Liver (tissue), 9 donors: Measurements from ENCODE around the gene CDKN2C. TPM values are rescaled to one million over a fixed set of nuclear protein-coding genes. Genes with fewer than 3 reads are reported as not detected.
"Not testable (repeated sequence)": the region's sequence is repeated elsewhere in the genome, so short reads cannot be mapped to it uniquely, and the experiment has no call there.

Experiments used
- DNase-seq: peaks from one replicate; pipeline ENCODE4 v3.0.0-alpha.2; 2017; ENCODE audit warnings: low spot score
- H3K27ac ChIP-seq, 2 donors: one replicate each; pipeline ENCODE4 v1.7.0; 2013; ENCODE audit warnings: inconsistent platforms in 2 of 2, low read length in 2 of 2, control low read depth in 1 of 2, low read depth in 1 of 2, mild to moderate bottlenecking in 1 of 2
- H3K27me3 ChIP-seq, 4 donors: one replicate each; pipeline versions ENCODE4 v1.6.1 to v1.7.0; 2013; ENCODE audit warnings: low read length in 3 of 4, inconsistent platforms in 1 of 4, mild to moderate bottlenecking in 1 of 4, moderate library complexity in 1 of 4; ENCODE audit not compliant: control insufficient read depth in 4 of 4, insufficient read depth in 4 of 4
- H3K36me3 ChIP-seq, 4 donors: one replicate each; pipeline versions ENCODE4 v1.6.1 to v1.7.0; 2013; ENCODE audit warnings: low read length in 3 of 4, mild to moderate bottlenecking in 3 of 4, low read depth in 1 of 4, moderate library complexity in 1 of 4; ENCODE audit not compliant: control insufficient read depth in 4 of 4, insufficient read depth in 3 of 4
- H3K4me1 ChIP-seq, 4 donors: one replicate each; pipeline versions ENCODE4 v1.6.1 to v1.7.0; 2013; ENCODE audit warnings: low read length in 3 of 4, mild to moderate bottlenecking in 3 of 4, moderate library complexity in 1 of 4; ENCODE audit not compliant: control insufficient read depth in 4 of 4, insufficient read depth in 4 of 4
- H3K4me3 ChIP-seq, 3 donors: one replicate each; pipeline versions ENCODE4 v1.6.1 to v1.7.0; 2013; ENCODE audit warnings: low read length in 3 of 3, control low read depth in 1 of 3, low read depth in 1 of 3, mild to moderate bottlenecking in 1 of 3
- H3K9ac ChIP-seq, 2 donors: one replicate each; pipeline ENCODE4 v1.7.0; 2013; ENCODE audit warnings: low read length in 2 of 2, mild to moderate bottlenecking in 2 of 2, moderate library complexity in 2 of 2, control low read depth in 1 of 2, low read depth in 1 of 2
- H3K9me3 ChIP-seq, 4 donors: one replicate each; pipeline versions ENCODE4 v1.6.1 to v1.7.0; 2013; ENCODE audit warnings: low read length in 3 of 4; ENCODE audit not compliant: control insufficient read depth in 4 of 4
- EGR1 ChIP-seq, 2 donors: IDR thresholded peaks; 2 replicates each; pipeline ENCODE4 v1.6.1; 2016 to 2018; ENCODE audit warnings: antibody characterized with exemption in 2 of 2, low read depth in 2 of 2
- FOXA1 ChIP-seq: IDR thresholded peaks from 2 replicates; pipeline ENCODE4 v1.6.1; 2016; ENCODE audit warnings: antibody characterized with exemption
- FOXA2 ChIP-seq: IDR thresholded peaks from 2 replicates; pipeline ENCODE4 v1.6.1; 2016; ENCODE audit warnings: antibody characterized with exemption
- GABPA ChIP-seq, 2 donors: IDR thresholded peaks in 1 of 2; conservative IDR thresholded peaks in 1 of 2; 2 replicates each; pipeline ENCODE4 v1.6.1; 2016; ENCODE audit warnings: antibody characterized with exemption in 2 of 2, mild to moderate bottlenecking in 1 of 2, moderate library complexity in 1 of 2
- HNF4A ChIP-seq, 2 donors: conservative IDR thresholded peaks; 2 replicates each; pipeline ENCODE4 v1.6.1; 2016; ENCODE audit warnings: antibody characterized with exemption in 2 of 2, mild to moderate bottlenecking in 2 of 2
- HNF4G ChIP-seq: IDR thresholded peaks from 2 replicates; pipeline ENCODE4 v1.6.1; 2016; ENCODE audit warnings: antibody characterized with exemption
- JUND ChIP-seq, 2 donors: IDR thresholded peaks; 2 replicates each; pipeline ENCODE4 v1.6.1; 2016; ENCODE audit warnings: antibody characterized with exemption in 2 of 2
- NR2F2 ChIP-seq: IDR thresholded peaks from 2 replicates; pipeline ENCODE4 v1.6.1; 2016; ENCODE audit warnings: antibody characterized with exemption
- RAD21 ChIP-seq, 2 donors: IDR thresholded peaks; 2 replicates each; pipeline ENCODE4 v1.6.1; 2016; ENCODE audit warnings: antibody characterized with exemption in 2 of 2, mild to moderate bottlenecking in 2 of 2
- RXRA ChIP-seq, 2 donors: IDR thresholded peaks; 2 replicates each; pipeline ENCODE4 v1.6.1; 2017 to 2018; ENCODE audit warnings: antibody characterized with exemption in 2 of 2, mild to moderate bottlenecking in 1 of 2
- SP1 ChIP-seq: IDR thresholded peaks from 2 replicates; pipeline ENCODE4 v1.6.1; 2018; ENCODE audit warnings: antibody characterized with exemption, mild to moderate bottlenecking
- TAF1 ChIP-seq: conservative IDR thresholded peaks from 2 replicates; pipeline ENCODE4 v1.6.1; 2016; ENCODE audit warnings: antibody characterized with exemption, mild to moderate bottlenecking
- YY1 ChIP-seq: IDR thresholded peaks from 2 replicates; pipeline ENCODE4 v1.6.1; 2016; ENCODE audit warnings: antibody characterized with exemption, mild to moderate bottlenecking
- WGBS: extraction: QIAGEN DNeasy Blood & Tissue Kit; methylation state at CpG from one replicate; pipeline ENCODE4 v1.1.7; 2013; 5-methylcytosine and 5-hydroxymethylcytosine counted together
- polyA plus RNA-seq, 2 donors: library from polyadenylated mRNA; stranded (reverse) in 1 of 2; unstranded in 1 of 2; fragments of 200-250 nt in 1 of 2; fragments of >200 nt in 1 of 2; fragmentation: Nextera tagmentation in 1 of 2; extraction: Ambion mirVana in 1 of 2; gene quantifications; one replicate each; pipeline versions ENCODE4 v1.2.1 to v1.2.3, GENCODE V29; 2013 to 2015
- total RNA-seq, 2 donors: library from RNA; depleted of rRNA; stranded (reverse); fragments of >200 nt; gene quantifications; one replicate each; pipeline ENCODE4 v1.2.3, GENCODE V29; 2014
- TF ChIP-seq, protein P1 (sequence below): IDR thresholded peaks from 2 replicates; pipeline ENCODE4 v1.6.1; 2016; ENCODE audit warnings: antibody characterized with exemption
- TF ChIP-seq, protein P2 (sequence below): IDR thresholded peaks from 2 replicates; pipeline ENCODE4 v1.6.1; 2016; ENCODE audit warnings: antibody characterized with exemption
- TF ChIP-seq, protein P3 (sequence below): IDR thresholded peaks from 2 replicates; pipeline ENCODE4 v1.6.1; 2016; ENCODE audit warnings: antibody characterized with exemption
- TF ChIP-seq, protein P4 (sequence below): fragments of 150-350 bp; IDR thresholded peaks from 2 replicates; pipeline ENCODE4 v1.5.1; 2017; ENCODE audit warnings: improper control_type of control experiment, low read depth, low read length; ENCODE audit not compliant: missing input control
- TF ChIP-seq, protein P5 (sequence below): IDR thresholded peaks from 2 replicates; pipeline ENCODE4 v1.6.1; 2016; ENCODE audit warnings: antibody characterized with exemption, mild to moderate bottlenecking
- donor health status: healthy.
- donor health status: healthy.
- donor health status: healthy.
- donor health status: healthy.
- donor health status: healthy.

The CDKN2C gene
- total and polyA plus RNA-seq, 4 donors = 1.9 to 27.4 (median 4.2) TPM

DNA sequence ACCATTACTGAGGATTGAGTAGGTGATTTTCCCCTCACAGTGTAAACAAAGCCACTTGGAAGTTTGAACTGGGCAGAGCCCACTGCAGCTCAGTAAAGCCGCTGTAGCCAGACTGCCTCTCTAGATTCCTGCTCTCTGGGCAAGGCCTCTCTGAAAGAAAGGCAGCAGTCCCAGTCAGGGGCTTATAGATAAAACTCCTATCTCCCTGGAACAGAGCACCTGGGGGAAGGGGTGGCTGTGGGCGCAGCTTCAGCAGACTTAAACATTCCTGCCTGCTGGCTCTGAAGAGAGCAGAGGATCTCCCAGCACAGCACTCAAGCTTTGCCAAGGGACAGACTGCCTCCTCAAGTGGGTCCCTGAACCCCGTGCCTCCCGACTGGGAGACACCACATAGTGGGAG is 35.5 kb downstream of the CDKN2C start:
- DNase-seq, H3K4me1 ChIP-seq, H3K4me3 ChIP-seq, H3K9ac ChIP-seq, H3K27ac ChIP-seq, H3K27me3 ChIP-seq, H3K9me3 ChIP-seq, H3K36me3 ChIP-seq: not testable (repeated sequence)
- 93% methylated on average over 4 of the region's 4 CpGs for whole genome bisulfite sequencing

DNA sequence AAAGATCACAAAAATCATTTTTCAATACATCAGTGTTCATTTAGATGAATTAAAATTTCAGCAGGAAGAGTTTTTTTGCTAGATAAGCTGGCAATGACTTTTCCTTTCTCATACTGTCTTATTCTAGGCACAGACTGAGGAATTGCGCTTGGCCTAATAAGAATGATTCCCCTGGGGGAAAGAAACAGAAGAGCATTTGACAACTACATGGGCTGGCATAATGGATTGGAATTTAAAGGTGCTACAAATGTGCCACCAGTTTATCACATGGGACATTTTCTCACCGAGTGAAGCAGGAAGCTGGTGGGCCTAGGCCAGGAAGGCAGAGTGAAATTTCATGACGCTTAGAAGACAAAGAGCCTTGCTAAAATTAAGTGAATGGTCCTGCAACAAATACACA is 39.3 kb downstream of the CDKN2C start:
- no peak overlapping the region for H3K27ac ChIP-seq
- H3K9me3 ChIP-seq = no peaks in the 10 kb centered on the region
- no peaks in the 10 kb centered on the region for H3K27me3 ChIP-seq
- no peaks in the 10 kb centered on the region for H3K4me1 ChIP-seq
- H3K4me3 ChIP-seq = no peak overlapping the region
- no peak for DNase-seq
- TF ChIP-seq YY1 = no peak
- no peak for TF ChIP-seq TAF1
- no peak for TF ChIP-seq HNF4G
- TF ChIP-seq, protein P1, sequence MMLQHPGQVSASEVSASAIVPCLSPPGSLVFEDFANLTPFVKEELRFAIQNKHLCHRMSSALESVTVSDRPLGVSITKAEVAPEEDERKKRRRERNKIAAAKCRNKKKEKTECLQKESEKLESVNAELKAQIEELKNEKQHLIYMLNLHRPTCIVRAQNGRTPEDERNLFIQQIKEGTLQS = no peak
- no peak for TF ChIP-seq FOXA1
- no peak for TF ChIP-seq RAD21 (IDR thresholded peaks at IDR 0.05)
- TF ChIP-seq JUND (IDR thresholded peaks at IDR 0.05) = no peak
- TF ChIP-seq RXRA (IDR thresholded peaks at IDR 0.05) = no peak
- TF ChIP-seq GABPA (IDR thresholded peaks at IDR 0.05 in 1 of 2, conservative IDR thresholded peaks at IDR 0.05 in 1 of 2) = no peak
- no peak for TF ChIP-seq FOXA2
- TF ChIP-seq, protein P2, sequence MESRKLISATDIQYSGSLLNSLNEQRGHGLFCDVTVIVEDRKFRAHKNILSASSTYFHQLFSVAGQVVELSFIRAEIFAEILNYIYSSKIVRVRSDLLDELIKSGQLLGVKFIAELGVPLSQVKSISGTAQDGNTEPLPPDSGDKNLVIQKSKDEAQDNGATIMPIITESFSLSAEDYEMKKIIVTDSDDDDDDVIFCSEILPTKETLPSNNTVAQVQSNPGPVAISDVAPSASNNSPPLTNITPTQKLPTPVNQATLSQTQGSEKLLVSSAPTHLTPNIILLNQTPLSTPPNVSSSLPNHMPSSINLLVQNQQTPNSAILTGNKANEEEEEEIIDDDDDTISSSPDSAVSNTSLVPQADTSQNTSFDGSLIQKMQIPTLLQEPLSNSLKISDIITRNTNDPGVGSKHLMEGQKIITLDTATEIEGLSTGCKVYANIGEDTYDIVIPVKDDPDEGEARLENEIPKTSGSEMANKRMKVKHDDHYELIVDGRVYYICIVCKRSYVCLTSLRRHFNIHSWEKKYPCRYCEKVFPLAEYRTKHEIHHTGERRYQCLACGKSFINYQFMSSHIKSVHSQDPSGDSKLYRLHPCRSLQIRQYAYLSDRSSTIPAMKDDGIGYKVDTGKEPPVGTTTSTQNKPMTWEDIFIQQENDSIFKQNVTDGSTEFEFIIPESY = no peak
- TF ChIP-seq SP1 = no peak
- TF ChIP-seq NR2F2 = no peak
- TF ChIP-seq HNF4A (conservative IDR thresholded peaks at IDR 0.05) = no peak
- TF ChIP-seq, protein P3, sequence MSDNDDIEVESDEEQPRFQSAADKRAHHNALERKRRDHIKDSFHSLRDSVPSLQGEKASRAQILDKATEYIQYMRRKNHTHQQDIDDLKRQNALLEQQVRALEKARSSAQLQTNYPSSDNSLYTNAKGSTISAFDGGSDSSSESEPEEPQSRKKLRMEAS = no peak
- no peak for TF ChIP-seq EGR1 (IDR thresholded peaks at IDR 0.05; ENCODE audit: low read depth in 2 of 2)
- TF ChIP-seq, protein P4, sequence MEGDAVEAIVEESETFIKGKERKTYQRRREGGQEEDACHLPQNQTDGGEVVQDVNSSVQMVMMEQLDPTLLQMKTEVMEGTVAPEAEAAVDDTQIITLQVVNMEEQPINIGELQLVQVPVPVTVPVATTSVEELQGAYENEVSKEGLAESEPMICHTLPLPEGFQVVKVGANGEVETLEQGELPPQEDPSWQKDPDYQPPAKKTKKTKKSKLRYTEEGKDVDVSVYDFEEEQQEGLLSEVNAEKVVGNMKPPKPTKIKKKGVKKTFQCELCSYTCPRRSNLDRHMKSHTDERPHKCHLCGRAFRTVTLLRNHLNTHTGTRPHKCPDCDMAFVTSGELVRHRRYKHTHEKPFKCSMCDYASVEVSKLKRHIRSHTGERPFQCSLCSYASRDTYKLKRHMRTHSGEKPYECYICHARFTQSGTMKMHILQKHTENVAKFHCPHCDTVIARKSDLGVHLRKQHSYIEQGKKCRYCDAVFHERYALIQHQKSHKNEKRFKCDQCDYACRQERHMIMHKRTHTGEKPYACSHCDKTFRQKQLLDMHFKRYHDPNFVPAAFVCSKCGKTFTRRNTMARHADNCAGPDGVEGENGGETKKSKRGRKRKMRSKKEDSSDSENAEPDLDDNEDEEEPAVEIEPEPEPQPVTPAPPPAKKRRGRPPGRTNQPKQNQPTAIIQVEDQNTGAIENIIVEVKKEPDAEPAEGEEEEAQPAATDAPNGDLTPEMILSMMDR = no peak
- TF ChIP-seq, protein P5, sequence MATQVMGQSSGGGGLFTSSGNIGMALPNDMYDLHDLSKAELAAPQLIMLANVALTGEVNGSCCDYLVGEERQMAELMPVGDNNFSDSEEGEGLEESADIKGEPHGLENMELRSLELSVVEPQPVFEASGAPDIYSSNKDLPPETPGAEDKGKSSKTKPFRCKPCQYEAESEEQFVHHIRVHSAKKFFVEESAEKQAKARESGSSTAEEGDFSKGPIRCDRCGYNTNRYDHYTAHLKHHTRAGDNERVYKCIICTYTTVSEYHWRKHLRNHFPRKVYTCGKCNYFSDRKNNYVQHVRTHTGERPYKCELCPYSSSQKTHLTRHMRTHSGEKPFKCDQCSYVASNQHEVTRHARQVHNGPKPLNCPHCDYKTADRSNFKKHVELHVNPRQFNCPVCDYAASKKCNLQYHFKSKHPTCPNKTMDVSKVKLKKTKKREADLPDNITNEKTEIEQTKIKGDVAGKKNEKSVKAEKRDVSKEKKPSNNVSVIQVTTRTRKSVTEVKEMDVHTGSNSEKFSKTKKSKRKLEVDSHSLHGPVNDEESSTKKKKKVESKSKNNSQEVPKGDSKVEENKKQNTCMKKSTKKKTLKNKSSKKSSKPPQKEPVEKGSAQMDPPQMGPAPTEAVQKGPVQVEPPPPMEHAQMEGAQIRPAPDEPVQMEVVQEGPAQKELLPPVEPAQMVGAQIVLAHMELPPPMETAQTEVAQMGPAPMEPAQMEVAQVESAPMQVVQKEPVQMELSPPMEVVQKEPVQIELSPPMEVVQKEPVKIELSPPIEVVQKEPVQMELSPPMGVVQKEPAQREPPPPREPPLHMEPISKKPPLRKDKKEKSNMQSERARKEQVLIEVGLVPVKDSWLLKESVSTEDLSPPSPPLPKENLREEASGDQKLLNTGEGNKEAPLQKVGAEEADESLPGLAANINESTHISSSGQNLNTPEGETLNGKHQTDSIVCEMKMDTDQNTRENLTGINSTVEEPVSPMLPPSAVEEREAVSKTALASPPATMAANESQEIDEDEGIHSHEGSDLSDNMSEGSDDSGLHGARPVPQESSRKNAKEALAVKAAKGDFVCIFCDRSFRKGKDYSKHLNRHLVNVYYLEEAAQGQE = no peak
- 81% methylated on average over 3 of the region's 3 CpGs for WGBS
- no peak overlapping the region for H3K9ac ChIP-seq
- H3K36me3 ChIP-seq = no peaks in the 10 kb centered on the region
